Measurements from ENCODE around the gene SDR42E2. TPM values are rescaled to one million over a fixed set of nuclear protein-coding genes. Genes with fewer than 3 reads are reported as not detected.

Gene SDR42E2
- total and polyA plus RNA-seq, 4 donors = 0.07 TPM; not detected in 3

- no peak for TF ChIP-seq SP1 (IDR thresholded peaks at IDR 0.05)
- TF ChIP-seq REST (IDR thresholded peaks at IDR 0.05) = no peak
- TF ChIP-seq ZBTB33 (IDR thresholded peaks at IDR 0.05) = no peak
- no peak for TF ChIP-seq CTCF (IDR thresholded peaks at IDR 0.05; ENCODE audit: low read depth, low read length, missing input control)
- TF ChIP-seq NR2F2 (IDR thresholded peaks at IDR 0.05) = no peak
- no peak for TF ChIP-seq GABPA (IDR thresholded peaks at IDR 0.05 in 1 of 2, conservative IDR thresholded peaks at IDR 0.05 in 1 of 2)
- no peak for TF ChIP-seq RAD21 (IDR thresholded peaks at IDR 0.05)
- no peak for TF ChIP-seq YY1 (IDR thresholded peaks at IDR 0.05)
- TF ChIP-seq HNF4G (IDR thresholded peaks at IDR 0.05) = no peak
- no peak overlapping the region for H3K9ac ChIP-seq (ENCODE audit: low read depth in 1 of 2, low read length in 2 of 2)
- peaks cover 0 to 3% (median 2%) of the 10 kb centered on the region in 4 donors for H3K9me3 ChIP-seq (ENCODE audit: control insufficient read depth in 4 of 4, low read length in 3 of 4)
- DNase-seq (ENCODE audit: low spot score) = no peak
- 72% methylated on average over 6 of the region's 6 CpGs for WGBS
- H3K27ac ChIP-seq (ENCODE audit: low read depth in 1 of 2, low read length in 2 of 2) = no peak overlapping the region
- no peak overlapping the region for H3K4me3 ChIP-seq (ENCODE audit: low read depth in 1 of 3, low read length in 3 of 3)
- no peaks in the 10 kb centered on the region for H3K36me3 ChIP-seq (ENCODE audit: control insufficient read depth in 4 of 4, insufficient read depth in 3 of 4, low read depth in 1 of 4, low read length in 3 of 4)
- H3K27me3 ChIP-seq (ENCODE audit: control insufficient read depth in 4 of 4, insufficient read depth in 4 of 4, low read length in 3 of 4) = no peaks in the 10 kb centered on the region
- peaks cover 0 to 4% (median 1%) of the 10 kb centered on the region in 4 donors for H3K4me1 ChIP-seq (ENCODE audit: control insufficient read depth in 4 of 4, insufficient read depth in 4 of 4, low read length in 3 of 4)
Measured at GRCh38 chr16:22163806-22164205, 1.5 kb downstream of the SDR42E2 start.

GRCh38 chr16:22164482-22164881 lies 2.2 kb downstream of the SDR42E2 start:
- Histone ChIP-seq H3K27ac (ENCODE audit: low read depth in 1 of 2, low read length in 2 of 2) (no peak overlapping the region), H3K9ac (ENCODE audit: low read depth in 1 of 2, low read length in 2 of 2) (no peak overlapping the region), H3K4me1 (ENCODE audit: control insufficient read depth in 4 of 4, insufficient read depth in 4 of 4, low read length in 3 of 4) (peaks cover 0 to 4% (median 1%) of the 10 kb centered on the region in 4 donors), H3K9me3 (ENCODE audit: control insufficient read depth in 4 of 4, low read length in 3 of 4) (peaks cover 0 to 3% (median 2%) of the 10 kb centered on the region in 4 donors), H3K4me3 (ENCODE audit: low read depth in 1 of 3, low read length in 3 of 3) (no peak overlapping the region), H3K27me3 (ENCODE audit: control insufficient read depth in 4 of 4, insufficient read depth in 4 of 4, low read length in 3 of 4) (no peaks in the 10 kb centered on the region), H3K36me3 (ENCODE audit: control insufficient read depth in 4 of 4, insufficient read depth in 3 of 4, low read depth in 1 of 4, low read length in 3 of 4) (no peaks in the 10 kb centered on the region)
- WGBS = 94% methylated on average over 5 of the region's 5 CpGs
- DNase-seq (ENCODE audit: low spot score) = no peak
- TF ChIP-seq HNF4A (conservative IDR thresholded peaks at IDR 0.05) (no peak), EGR1 (IDR thresholded peaks at IDR 0.05; ENCODE audit: low read depth in 2 of 2) (no peak), NR2F2 (IDR thresholded peaks at IDR 0.05) (no peak), RXRA (IDR thresholded peaks at IDR 0.05) (no peak), ATF3 (IDR thresholded peaks at IDR 0.05) (no peak), SP1 (IDR thresholded peaks at IDR 0.05) (no peak), FOXA1 (IDR thresholded peaks at IDR 0.05) (no peak), REST (IDR thresholded peaks at IDR 0.05) (no peak), CTCF (IDR thresholded peaks at IDR 0.05; ENCODE audit: low read depth, low read length, missing input control) (no peak), RAD21 (IDR thresholded peaks at IDR 0.05) (no peak), FOXA2 (IDR thresholded peaks at IDR 0.05) (no peak)
